Thymus (tissue), 11 donors: ENCODE data around the gene LDLR. TPM values are rescaled to one million over a fixed set of nuclear protein-coding genes. Genes with fewer than 3 reads are reported as not detected.
"Not testable (repeated sequence)": the region's sequence is repeated elsewhere in the genome, so short reads cannot be mapped to it uniquely, and the experiment has no call there.

Source experiments
- DNase-seq, 9 donors: peaks; one replicate each; pipeline ENCODE4 v3.0.0-alpha.2; 2013; ENCODE audit warnings: low spot score in 9 of 9, low read depth in 6 of 9, missing footprints in 1 of 9
- H3K27ac ChIP-seq, 2 donors: one replicate each; pipeline ENCODE4 v1.5.1; 2013; ENCODE audit warnings: control low read depth in 1 of 2, low read depth in 1 of 2, low read length in 1 of 2, mild to moderate bottlenecking in 1 of 2, moderate library complexity in 1 of 2
- H3K27me3 ChIP-seq, 2 donors: one replicate each; pipeline ENCODE4 v1.5.1; 2013; ENCODE audit warnings: low read length in 1 of 2; ENCODE audit not compliant: control insufficient read depth in 2 of 2, insufficient read depth in 1 of 2
- H3K36me3 ChIP-seq, 2 donors: one replicate each; pipeline ENCODE4 v1.5.1; 2013; ENCODE audit warnings: low read length in 1 of 2, mild to moderate bottlenecking in 1 of 2, moderate library complexity in 1 of 2; ENCODE audit not compliant: control insufficient read depth in 2 of 2, insufficient read depth in 2 of 2
- H3K4me1 ChIP-seq, 2 donors: one replicate each; pipeline ENCODE4 v1.5.1; 2013; ENCODE audit warnings: low read length in 2 of 2; ENCODE audit not compliant: control insufficient read depth in 2 of 2, insufficient read depth in 2 of 2
- H3K4me3 ChIP-seq, 2 donors: one replicate each; pipeline ENCODE4 v1.5.1; 2013; ENCODE audit warnings: low read length in 2 of 2, control low read depth in 1 of 2, mild to moderate bottlenecking in 1 of 2
- H3K9me3 ChIP-seq, 2 donors: one replicate each; pipeline ENCODE4 v1.5.1; 2013; ENCODE audit warnings: low read length in 1 of 2, mild to moderate bottlenecking in 1 of 2; ENCODE audit not compliant: control insufficient read depth in 2 of 2, insufficient read depth in 1 of 2
- WGBS: extraction: QIAGEN DNeasy Blood & Tissue Kit; methylation state at CpG from one replicate; pipeline ENCODE4 v1.1.7; 2013; 5-methylcytosine and 5-hydroxymethylcytosine counted together
- polyA plus RNA-seq: library from polyadenylated mRNA; stranded (reverse); fragments of 200-250 nt; gene quantifications from one replicate; pipeline ENCODE4 v1.2.3, GENCODE V29; 2013
- total RNA-seq: library from RNA; stranded (reverse); fragments of 120-200 nt; gene quantifications from one replicate; pipeline ENCODE4 v1.2.4, GENCODE V29; 2013
- donor health status: healthy.

Gene LDLR
- total and polyA plus RNA-seq, 2 donors = 7.0 to 7.5 TPM

DNA sequence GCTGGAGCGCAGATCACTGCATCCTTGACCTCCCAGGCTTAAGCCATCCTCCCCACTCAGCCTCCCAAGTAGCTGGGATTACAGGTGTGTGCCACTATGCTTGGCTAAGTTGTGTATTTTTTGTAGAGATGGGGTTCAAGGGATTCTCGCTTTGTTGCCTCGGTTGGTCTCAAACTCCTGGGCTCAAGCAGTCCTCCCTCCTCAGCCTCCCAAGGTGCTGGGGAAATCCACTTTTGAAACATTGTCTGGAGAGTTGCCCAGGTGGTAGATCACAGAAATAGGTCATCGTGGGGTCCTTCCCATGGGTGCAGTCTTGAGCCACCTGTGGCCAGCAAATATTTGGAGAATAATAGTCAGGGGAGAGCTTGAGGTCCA lies 5.2 kb downstream of the LDLR start:
- WGBS = 94% methylated on average over 4 of the region's 4 CpGs
- Histone ChIP-seq H3K4me3 (no peak overlapping the region), H3K36me3 (peaks cover 5 to 34% of the 10 kb centered on the region in 2 donors), H3K4me1 (peaks cover 9 to 51% of the 10 kb centered on the region in 2 donors), H3K27me3 (no peaks in the 10 kb centered on the region), H3K9me3 (peaks cover 0 to 6% of the 10 kb centered on the region in 2 donors), H3K27ac (peak overlapping the region; percentile 64 to 84)
- DNase-seq = no peak

DNA sequence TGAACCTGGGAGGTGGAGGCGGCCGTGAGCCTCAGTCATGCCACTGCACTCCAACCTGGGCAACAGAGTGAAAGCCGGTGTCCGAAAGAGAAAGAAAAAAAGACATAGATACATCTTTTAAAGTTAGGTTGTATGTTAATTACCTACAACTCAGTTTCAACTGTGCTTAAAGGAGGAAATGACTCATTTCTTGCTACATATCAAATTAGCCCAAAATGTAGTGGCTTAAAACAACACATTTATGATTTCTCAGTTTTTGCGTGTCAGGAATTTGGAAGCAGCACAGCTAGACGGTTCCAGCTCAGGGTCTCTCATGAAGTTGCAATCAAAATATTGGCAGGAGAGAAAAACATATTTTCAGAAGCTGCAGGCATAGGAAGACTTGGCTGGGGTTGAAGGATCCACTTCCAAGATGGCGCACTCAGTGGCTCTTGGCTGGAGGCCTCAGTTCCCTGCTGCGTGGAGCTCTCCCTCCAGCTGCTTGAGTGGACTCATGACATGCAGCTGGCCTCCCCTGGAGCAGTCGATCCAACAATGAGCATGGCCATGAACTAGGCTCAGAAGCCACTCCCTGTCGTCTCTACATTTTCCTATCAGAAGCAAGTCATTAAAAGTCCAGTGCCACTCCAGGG lies 7.1 kb downstream of the LDLR start:
- Histone ChIP-seq H3K27ac (peak overlapping the region; percentile 64 to 93), H3K27me3 (no peaks in the 10 kb centered on the region), H3K36me3 (peaks cover 5 to 49% of the 10 kb centered on the region in 2 donors), H3K4me3 (no peak overlapping the region), H3K9me3 (peaks cover 0 to 6% of the 10 kb centered on the region in 2 donors), H3K4me1 (peaks cover 4 to 37% of the 10 kb centered on the region in 2 donors)
- peak in 1 of 9 donors; percentile 34 for DNase-seq
- 86% methylated on average over 10 of the region's 10 CpGs for WGBS

DNA sequence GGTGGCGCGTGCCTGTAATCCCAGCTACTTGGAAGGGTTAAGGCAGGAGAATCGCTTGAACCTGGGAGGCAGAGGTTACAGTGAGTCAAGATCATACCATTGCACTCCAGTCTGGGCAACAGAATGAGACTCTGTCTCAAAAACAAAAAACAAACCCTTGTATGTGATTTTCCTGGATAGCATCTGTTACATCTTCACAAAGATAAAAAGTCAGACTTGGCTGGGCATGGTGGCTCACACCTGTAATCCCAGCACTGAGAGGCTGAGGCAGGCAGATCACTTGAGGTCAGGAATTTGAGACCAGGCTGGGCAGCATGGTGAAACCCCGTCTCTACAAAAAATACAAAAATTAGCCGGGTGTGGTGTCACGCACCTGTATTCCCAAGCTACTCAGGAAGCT lies 8.1 kb downstream of the LDLR start:
- H3K27me3 ChIP-seq, H3K4me3 ChIP-seq, H3K27ac ChIP-seq, DNase-seq, H3K9me3 ChIP-seq: not testable (repeated sequence)
- H3K4me1 ChIP-seq = peaks cover 0 to 27% of the 10 kb centered on the region in 2 donors
- WGBS = 97% methylated on average over 6 of the region's 6 CpGs
- peaks cover 5 to 56% of the 10 kb centered on the region in 2 donors for H3K36me3 ChIP-seq

DNA sequence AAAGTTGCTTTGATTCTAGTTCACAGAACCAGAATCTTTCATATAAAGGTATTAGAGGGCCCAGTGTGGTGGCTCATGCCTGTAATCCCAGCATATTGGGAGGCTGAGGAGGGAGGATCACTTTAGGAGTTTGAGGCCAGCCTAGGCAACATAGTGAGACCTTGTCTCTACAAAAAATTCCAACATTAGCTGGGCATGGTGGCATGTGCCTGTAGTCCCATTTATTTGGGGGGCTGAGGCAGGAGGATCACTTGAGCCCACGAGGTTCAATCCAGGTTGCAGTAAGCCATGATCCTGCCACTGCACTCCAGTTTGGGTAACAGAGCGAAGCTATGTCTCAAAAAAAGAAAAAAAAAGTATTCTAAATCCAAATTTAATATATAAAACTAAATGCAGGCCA lies 9.1 kb downstream of the LDLR start:
- DNase-seq = no peak
- 96% methylated on average over 2 of the region's 2 CpGs for WGBS
- H3K9me3 ChIP-seq = peaks cover 0 to 6% of the 10 kb centered on the region in 2 donors
- no peak overlapping the region for H3K4me3 ChIP-seq
- H3K27me3 ChIP-seq = no peaks in the 10 kb centered on the region
- H3K4me1 ChIP-seq = peaks cover 0 to 23% of the 10 kb centered on the region in 2 donors
- H3K36me3 ChIP-seq = peaks cover 12 to 66% of the 10 kb centered on the region in 2 donors
- H3K27ac ChIP-seq = no peak overlapping the region

DNA sequence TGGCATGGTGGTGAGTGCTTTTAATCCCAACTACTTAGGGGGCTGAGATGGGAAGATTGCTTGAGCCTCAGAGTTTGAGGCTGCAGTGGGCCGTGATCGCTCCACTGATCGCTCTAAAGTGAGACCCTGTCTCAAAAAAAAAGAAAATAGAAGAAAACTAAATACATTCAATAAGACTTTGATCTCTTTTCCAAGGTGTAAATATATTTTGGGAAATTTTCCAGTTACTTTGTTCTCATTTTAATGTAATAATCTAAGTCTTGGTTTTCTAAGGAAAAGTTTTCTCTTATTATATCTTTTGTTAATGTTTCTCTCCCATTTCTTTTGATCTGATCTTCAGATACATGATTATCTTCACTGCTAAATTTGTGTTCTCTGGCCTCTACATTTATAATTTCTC lies 9.6 kb downstream of the LDLR start:
- H3K27ac ChIP-seq = no peak overlapping the region

DNA sequence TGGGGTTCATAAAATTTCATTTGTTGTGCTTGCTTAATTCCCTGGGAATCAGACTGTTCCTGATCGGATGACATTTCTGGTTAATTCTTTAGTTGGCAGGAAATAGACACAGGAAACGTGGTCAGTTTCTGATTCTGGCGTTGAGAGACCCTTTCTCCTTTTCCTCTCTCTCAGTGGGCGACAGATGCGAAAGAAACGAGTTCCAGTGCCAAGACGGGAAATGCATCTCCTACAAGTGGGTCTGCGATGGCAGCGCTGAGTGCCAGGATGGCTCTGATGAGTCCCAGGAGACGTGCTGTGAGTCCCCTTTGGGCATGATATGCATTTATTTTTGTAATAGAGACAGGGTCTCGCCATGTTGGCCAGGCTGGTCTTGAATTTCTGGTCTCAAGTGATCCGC lies 10.8 kb downstream of the LDLR start:
- H3K27ac ChIP-seq = no peak overlapping the region
- DNase-seq = no peak
- 83% methylated on average over 12 of the region's 12 CpGs for whole genome bisulfite sequencing
- H3K4me1 ChIP-seq = peaks cover 0 to 15% of the 10 kb centered on the region in 2 donors
- no peak overlapping the region for H3K4me3 ChIP-seq
- peaks cover 0 to 6% of the 10 kb centered on the region in 2 donors for H3K9me3 ChIP-seq
- peaks cover 15 to 68% of the 10 kb centered on the region in 2 donors for H3K36me3 ChIP-seq
- H3K27me3 ChIP-seq = no peaks in the 10 kb centered on the region

More for the DNA sequence above, 9.6 kb downstream of the LDLR start:
- WGBS = 82% methylated on average over 3 of the region's 3 CpGs
- no peak overlapping the region for H3K4me3 ChIP-seq
- DNase-seq = no peak
- peaks cover 0 to 23% of the 10 kb centered on the region in 2 donors for H3K4me1 ChIP-seq
- peaks cover 0 to 6% of the 10 kb centered on the region in 2 donors for H3K9me3 ChIP-seq
- H3K27me3 ChIP-seq = no peaks in the 10 kb centered on the region
- H3K36me3 ChIP-seq = peaks cover 12 to 68% of the 10 kb centered on the region in 2 donors

DNA sequence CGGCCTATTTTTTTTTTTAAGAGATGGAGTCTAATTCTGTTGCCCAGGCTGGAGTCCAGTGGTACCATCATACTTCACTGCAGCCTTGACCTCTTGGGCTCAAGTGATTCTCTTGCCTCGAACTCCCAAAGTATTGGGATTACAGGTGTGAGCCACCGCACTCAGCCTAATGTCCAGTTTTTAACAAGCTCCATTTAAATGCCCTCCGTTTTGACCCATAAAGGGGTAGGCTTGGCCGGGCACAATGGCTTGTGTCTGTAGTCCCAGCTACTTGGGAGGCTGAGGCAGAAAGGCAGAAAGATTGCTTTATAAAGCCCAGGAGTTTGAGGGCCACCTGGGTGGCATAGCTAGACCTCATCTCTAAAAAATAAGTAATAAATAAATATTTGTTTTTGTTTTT lies 11.8 kb downstream of the LDLR start:
- Histone ChIP-seq H3K27ac (no peak overlapping the region), H3K36me3 (peaks cover 24 to 71% of the 10 kb centered on the region in 2 donors), H3K27me3 (no peaks in the 10 kb centered on the region), H3K4me3 (no peak overlapping the region), H3K9me3 (peaks cover 0 to 6% of the 10 kb centered on the region in 2 donors), H3K4me1 (peaks cover 0 to 6% of the 10 kb centered on the region in 2 donors)
- DNase-seq = no peak
- WGBS = 97% methylated on average over 5 of the region's 5 CpGs

DNA sequence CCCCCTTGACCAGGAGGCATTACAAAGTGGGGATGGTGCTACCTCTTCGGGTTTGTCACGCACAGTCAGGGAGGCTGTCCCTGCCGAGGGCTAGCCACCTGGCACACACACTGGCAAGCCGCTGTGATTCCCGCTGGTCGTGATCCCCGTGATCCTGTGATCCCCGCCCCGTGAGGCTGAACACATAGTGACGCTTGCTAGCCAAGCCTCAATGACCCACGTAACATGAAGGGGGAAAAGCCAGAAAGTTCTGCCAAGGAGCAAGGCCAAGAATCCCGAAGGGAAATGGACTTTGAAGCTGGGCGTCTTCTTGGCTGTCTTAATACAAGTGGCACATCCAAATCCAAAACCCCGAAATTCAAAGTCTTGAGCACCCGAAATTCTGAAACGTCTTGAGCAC lies 13.7 kb downstream of the LDLR start:
- no peak overlapping the region for H3K27ac ChIP-seq
- H3K36me3 ChIP-seq = peaks cover 34 to 74% of the 10 kb centered on the region in 2 donors
- peaks cover 0 to 6% of the 10 kb centered on the region in 2 donors for H3K9me3 ChIP-seq
- WGBS = 98% methylated on average over 16 of the region's 16 CpGs
- no peaks in the 10 kb centered on the region for H3K4me1 ChIP-seq
- no peak overlapping the region for H3K4me3 ChIP-seq
- no peaks in the 10 kb centered on the region for H3K27me3 ChIP-seq
- no peak for DNase-seq

DNA sequence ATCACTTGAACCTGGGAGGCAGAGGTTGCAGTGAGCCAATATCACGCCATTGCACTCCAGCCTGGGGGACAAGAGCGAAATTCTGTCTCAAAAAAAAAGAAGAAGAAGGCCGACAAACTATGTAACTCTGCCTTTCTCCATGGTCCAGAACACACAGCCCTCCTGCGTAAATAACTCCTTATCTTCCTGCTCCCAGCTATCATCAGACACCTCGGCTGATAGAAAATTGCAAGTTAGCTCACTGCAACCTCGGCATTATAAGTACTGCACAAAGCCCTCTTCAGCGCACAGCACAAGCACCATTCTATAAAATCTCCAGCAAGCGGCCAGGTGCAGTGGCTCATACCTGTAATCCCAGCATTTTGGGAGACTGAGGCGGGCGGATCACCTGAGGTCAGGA lies 14.4 kb downstream of the LDLR start:
- not testable (repeated sequence) for H3K9me3 ChIP-seq, H3K27ac ChIP-seq, H3K4me1 ChIP-seq, H3K27me3 ChIP-seq, H3K4me3 ChIP-seq, DNase-seq
- H3K36me3 ChIP-seq = peaks cover 37 to 81% of the 10 kb centered on the region in 2 donors
- WGBS = 98% methylated on average over 10 of the region's 10 CpGs
